ENCODE results near the gene CCDC149. TPM values are rescaled to one million over a fixed set of nuclear protein-coding genes. Genes with fewer than 3 reads are reported as not detected.

Gene CCDC149
- total and polyA plus RNA-seq, 9 of the 15 experiments (the other 6 are each of a cell fraction or from before 2014, with no cell fraction given), result 0.04 to 0.18 TPM; not detected in 7

GRCh38 chr4:24887881-24888430, 24.9 kb downstream of the CCDC149 start:
- no peak for ATAC-seq
- CTCF ChIA-PET (ENCODE audit: low intra/inter-chr PET ratio), result no interaction called here
- no peaks in the 10 kb centered on the region for H3K36me3 ChIP-seq (ENCODE audit: control insufficient read depth, insufficient read depth, low read length)
- WGBS (ENCODE audit: insufficient coverage, low coverage, missing lambda C conversion rate), result 3% methylated on average over 3 of the region's 3 CpGs
- no peaks in the 10 kb centered on the region for H3K9me3 ChIP-seq (replicated peaks; ENCODE audit: control insufficient read depth, insufficient read depth, low read depth, low read length)
- no peaks in the 10 kb centered on the region for H3K79me2 ChIP-seq (ENCODE audit: control insufficient read depth, insufficient read depth, low read length)
- no peaks in the 10 kb centered on the region for H4K20me1 ChIP-seq (replicated peaks; ENCODE audit: control insufficient read depth, insufficient read depth, low read length)
- no peak overlapping the region for H3K9ac ChIP-seq (ENCODE audit: insufficient read depth in 1 of 2, low read depth in 2 of 2, low read length in 2 of 2)
- no peak overlapping the region for H3K4me2 ChIP-seq (ENCODE audit: insufficient read depth, low read length)
- no peak overlapping the region for H3K4me3 ChIP-seq
- intact Hi-C loops (cut with micrococcal nuclease) (no loop called here), in situ Hi-C loops (cut with MboI) (no loop called here)
- no peak overlapping the region for H3K27ac ChIP-seq (ENCODE audit: extremely low read depth, low read depth, low read length)
- no peak overlapping the region for H2AFZ ChIP-seq (ENCODE audit: low read depth, low read length)
- no TSS peak for BruUV-seq (replicated peaks)
- FAIRE-seq, result no peak
- no peak for DNase-seq (ENCODE audit: extremely low read depth in 1 of 4, low spot score in 3 of 4)
- no peaks in the 10 kb centered on the region; a peak in 1 of 5 replicates for H3K4me1 ChIP-seq (replicated peaks in 1 of 2; ENCODE audit: control insufficient read depth in 2 of 2, insufficient read depth in 2 of 2, low read length in 2 of 2)
- H3K27me3 ChIP-seq (ENCODE audit: control insufficient read depth in 2 of 2, insufficient read depth in 2 of 2, low read length in 2 of 2), result peaks cover 9% of the 10 kb centered on the region in 2 experiments; a peak in 4 of 5 replicates
- POLR2A ChIA-PET, result interaction anchor here (0.6 kb wide), 1 partner anchor 126 kb away, joined by 3 read pairs; no protein-coding TSS in a partner anchor
- TF ChIP-seq ESRRB (CRISPR knock-in tag; IDR thresholded peaks at IDR 0.05; ENCODE audit: borderline replicate concordance) (no peak), TCFL5 (CRISPR knock-in tag; conservative IDR thresholded peaks at IDR 0.05) (no peak), SMAD3 (CRISPR knock-in tag; conservative IDR thresholded peaks at IDR 0.05) (no peak), CTBP1 (IDR thresholded peaks at IDR 0.05; ENCODE audit: borderline replicate concordance) (no peak), ZBTB9 (CRISPR knock-in tag; IDR thresholded peaks at IDR 0.05) (no peak), MAFG (tag; conservative IDR thresholded peaks at IDR 0.05) (no peak), ZNF586 (CRISPR knock-in tag; conservative IDR thresholded peaks at IDR 0.05) (no peak), ZNF408 (CRISPR knock-in tag; IDR thresholded peaks at IDR 0.05; ENCODE audit: low read depth) (no peak), SP1 (CRISPR knock-in tag; IDR thresholded peaks at IDR 0.05) (no peak), PPARD (CRISPR knock-in tag; IDR thresholded peaks at IDR 0.05) (no peak), CREB5 (CRISPR knock-in tag; IDR thresholded peaks at IDR 0.05) (no peak), GATAD2B (IDR thresholded peaks at IDR 0.05; ENCODE audit: borderline replicate concordance) (no peak), KLF16 (IDR thresholded peaks at IDR 0.05) (no peak), BCLAF1 (IDR thresholded peaks at IDR 0.05; ENCODE audit: borderline replicate concordance in 1 of 2, control insufficient read depth in 1 of 2, low read depth in 2 of 2, low read length in 1 of 2) (no peak)
- no peaks in the 10 kb centered on the region for H3K9me1 ChIP-seq (ENCODE audit: control insufficient read depth, insufficient read depth, low read length)
